Eye (tissue), 1 donor: Measurements from ENCODE around the gene CASP3.
"Not testable (repeated sequence)": the region's sequence is repeated elsewhere in the genome, so short reads cannot be mapped to it uniquely, and the experiment has no call there.

ENCODE experiments used
- DNase-seq: peaks from one replicate; pipeline ENCODE4 v3.0.0-alpha.2; 2015

The CASP3 gene

DNA sequence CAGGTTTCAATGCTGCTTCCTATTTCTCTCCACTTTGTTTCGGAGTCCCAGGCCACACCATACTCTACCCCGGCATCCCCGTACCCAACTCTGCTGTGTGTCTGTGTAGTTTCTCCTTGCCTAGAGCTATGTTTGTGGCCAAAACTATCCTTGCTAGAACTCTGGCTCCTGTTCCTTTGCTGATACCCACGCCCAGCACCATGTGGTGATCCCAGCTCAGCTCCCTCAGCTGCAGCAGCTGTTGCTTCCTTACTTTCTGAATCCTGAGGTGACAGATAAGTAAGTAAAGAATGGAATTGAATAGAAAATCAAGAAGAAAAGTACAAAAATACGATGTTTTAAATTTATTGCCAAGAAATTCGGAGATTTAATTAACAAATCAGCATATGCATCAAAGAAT, 55.8 kb downstream of the CASP3 start:
- DNase-seq: no peak

DNA sequence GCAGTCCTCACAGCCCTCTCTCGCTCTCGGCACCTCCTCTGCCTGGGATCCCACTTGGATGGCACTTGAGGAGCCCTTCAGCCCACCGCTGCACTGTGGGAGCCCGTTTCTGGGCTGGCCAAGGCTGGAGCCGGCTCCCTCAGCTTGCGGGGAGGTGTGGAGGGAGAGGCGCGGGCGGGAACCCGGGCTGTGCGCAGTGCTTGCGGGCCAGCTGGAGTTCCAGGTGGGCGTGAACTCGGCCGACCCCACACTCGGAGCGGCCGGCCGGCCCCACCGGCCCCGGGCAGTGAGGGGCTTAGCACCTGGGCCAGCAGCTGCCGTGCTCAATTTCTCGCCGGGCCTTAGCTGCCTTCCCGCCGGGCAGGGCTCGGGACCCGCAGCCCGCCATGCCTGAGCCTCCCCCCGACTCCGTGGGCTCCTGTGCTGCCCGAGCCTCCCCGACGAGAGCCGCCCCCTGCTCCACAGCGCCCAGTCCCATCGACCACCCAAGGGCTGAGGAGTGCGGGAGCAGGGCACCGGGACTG, 57.4 kb downstream of the CASP3 start:
- not testable (repeated sequence) for DNase-seq

DNA sequence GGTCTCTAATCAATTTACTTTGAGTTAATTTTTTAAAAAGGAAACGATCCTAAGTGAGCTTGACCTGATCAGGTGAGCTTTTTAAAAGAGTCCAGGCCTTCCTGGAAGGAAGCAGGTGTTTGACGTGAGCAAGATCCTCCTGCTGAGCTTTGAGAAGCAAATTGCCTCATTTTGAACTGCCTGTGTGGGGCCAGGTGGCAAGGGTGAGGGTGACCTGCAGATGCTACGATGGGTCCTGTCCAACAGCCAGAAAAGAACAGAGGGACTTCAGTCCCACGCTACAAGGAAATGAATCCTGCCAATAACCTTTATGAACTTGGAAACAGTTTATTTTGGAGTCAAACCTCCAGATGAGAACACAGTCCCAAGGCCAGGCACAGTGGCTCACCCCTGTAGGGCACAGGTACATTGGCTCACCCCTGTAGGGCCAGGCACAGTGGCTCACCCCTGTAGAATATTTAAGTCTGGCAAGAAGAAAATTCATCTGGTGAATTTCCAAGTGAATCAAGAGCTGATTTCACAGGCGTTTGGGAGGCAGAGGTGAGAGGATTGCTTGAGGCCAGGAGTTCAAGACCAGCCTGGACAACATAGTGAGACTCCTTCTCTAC, 58.1 kb downstream of the CASP3 start:
- no peak for DNase-seq

DNA sequence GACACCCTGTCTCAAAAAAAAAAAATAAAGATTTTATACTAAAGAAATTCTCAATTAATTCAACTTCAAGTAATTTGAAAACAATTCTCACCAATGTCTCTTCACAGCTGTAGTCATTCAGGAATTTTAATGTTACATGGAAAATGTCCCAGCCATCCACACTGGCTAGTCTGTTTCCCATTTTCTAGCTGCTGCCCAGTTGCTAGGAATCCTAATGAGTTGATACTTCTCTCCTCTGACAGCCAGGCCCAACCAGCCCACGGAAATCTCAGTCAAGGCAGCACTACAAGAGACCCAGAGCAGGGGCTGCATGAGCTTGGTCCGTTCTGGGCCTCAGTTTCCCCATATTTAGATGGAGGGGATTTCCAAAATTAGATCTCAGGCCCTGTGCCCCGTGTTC, 59.1 kb downstream of the CASP3 start:
- no peak for DNase-seq

DNA sequence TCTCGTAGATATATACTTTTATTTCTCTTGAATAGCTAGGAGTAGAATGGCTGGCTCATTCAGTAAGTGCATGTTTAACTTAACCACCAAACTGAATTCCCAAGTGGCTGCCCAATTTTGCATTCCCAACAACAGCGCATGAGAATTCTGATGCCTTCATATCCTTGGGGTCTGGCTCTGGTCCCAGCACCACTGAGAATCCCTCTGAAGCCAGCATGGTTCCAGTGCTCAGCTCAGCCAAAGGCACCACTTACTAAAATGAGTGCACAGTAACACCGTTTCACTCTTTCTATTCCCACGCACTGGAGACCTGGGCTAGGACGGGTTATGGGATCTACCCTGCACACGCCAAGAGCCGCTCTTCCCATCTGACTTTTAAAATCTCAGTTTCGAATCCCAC, 60.4 kb downstream of the CASP3 start:
- no peak for DNase-seq

DNA sequence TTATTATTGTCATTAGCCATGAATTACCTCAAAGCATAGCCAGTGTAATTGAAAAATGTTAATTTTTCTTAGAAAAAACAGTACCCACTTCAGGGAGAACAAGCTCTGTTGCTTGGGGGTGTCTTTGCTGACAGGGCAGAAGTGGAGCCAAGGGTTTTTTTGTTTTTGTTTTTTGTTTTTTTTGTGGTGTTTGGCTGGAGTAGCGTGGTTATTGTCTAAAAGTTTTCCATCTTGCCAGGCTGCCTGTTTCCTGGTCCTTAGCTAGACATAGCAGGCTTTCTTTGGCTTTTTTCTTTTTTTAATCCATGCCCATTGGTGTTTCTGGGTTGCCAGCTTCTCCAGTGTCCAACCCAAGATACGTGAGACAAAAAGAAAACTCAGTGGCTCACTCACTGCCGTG, 61.5 kb downstream of the CASP3 start:
- no peak for DNase-seq

DNA sequence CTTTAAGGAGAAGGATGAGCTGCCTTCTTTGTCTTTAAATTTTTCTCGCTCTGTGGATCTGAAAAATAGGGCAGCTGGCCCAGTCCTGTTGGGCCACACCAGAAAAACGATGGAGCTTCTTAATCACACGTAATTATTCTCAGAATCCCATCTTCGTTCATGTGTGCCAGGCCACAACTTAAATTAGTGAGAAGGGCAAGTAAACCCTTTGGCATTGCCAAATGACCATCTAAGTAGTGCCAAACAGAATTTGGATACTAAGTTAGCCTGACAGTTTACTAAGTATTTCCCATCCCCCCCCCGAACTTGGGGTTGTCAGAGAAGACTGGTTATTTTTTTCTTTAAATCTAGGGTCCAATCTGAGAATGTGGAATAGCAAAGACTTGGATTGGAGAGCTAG, 62.0 kb downstream of the CASP3 start:
- peak; percentile 45 for DNase-seq

DNA sequence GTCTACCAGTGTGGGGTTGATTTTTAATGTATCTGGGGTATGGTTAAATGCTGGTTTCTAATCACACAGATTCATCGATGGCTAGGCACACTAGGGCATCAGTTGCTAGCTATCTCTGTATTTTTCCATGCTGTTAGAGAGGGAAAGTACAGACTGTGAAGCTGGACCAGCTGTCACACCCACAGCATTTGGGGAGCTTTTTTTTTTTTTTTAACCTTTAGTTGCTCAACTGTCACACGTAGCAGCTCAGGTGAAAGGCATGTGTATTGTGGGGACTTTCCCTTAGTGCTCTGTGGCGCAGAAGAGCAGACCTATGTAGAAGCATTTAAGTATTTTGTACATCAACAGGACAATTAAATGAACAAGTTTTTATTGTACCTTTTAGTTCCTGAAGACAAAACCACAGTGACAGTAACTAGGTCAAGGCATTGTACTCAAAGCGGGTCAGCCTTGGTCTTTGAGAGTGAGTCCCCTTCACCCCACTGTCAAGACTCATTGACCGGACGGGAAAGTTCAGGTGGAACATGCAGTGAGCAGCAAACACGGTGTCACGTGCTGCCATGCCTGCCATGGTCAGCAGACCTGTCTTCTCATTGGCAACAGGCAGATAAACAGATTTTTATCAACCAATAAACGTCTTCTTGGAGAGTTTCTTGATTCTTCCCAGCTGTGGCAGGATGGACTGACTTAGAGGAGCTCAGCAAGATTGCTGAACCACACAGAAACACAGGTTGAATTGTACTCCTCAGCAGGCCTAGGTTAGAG, 65.3 kb downstream of the CASP3 start:
- peak; percentile 48 for DNase-seq
